PFSK-1 (cell line): Measurements from ENCODE around the gene PRDX5.

Experiments used
- FOXP2 ChIP-seq: optimal IDR thresholded peaks from 2 replicates; pipeline ENCODE3; 2011; ENCODE audit warnings: borderline replicate concordance, control low read depth, inconsistent platforms; ENCODE audit not compliant: insufficient read depth; ENCODE audit errors: extremely low read length, extremely low read depth
- POLR2AphosphoS5 ChIP-seq: IDR thresholded peaks from 2 replicates; pipeline ENCODE4 v1.6.1; 2012; ENCODE audit warnings: low read depth, mild to moderate bottlenecking, control low read depth, low read length, moderate library complexity
- SIN3A ChIP-seq: IDR thresholded peaks from 2 replicates; pipeline ENCODE4 v1.6.1; 2012; ENCODE audit warnings: mild to moderate bottlenecking, low read length, moderate library complexity, borderline replicate concordance; ENCODE audit not compliant: insufficient read depth
- TAF1 ChIP-seq: IDR thresholded peaks from 2 replicates; pipeline ENCODE4 v1.6.1; 2012; ENCODE audit warnings: low read length, control low read depth, borderline replicate concordance; ENCODE audit not compliant: insufficient read depth
- TF ChIP-seq, protein P1 (sequence below), 2 experiments: IDR thresholded peaks; 2 replicates each; pipeline versions ENCODE4 v1.6.1 to v1.8.0; 2011 to 2012; ENCODE audit warnings: low read depth in 2 of 2, low read length in 2 of 2, control low read depth in 1 of 2, inconsistent platforms in 1 of 2, mild to moderate bottlenecking in 1 of 2, moderate library complexity in 1 of 2; ENCODE audit not compliant: insufficient read depth in 1 of 2

The PRDX5 gene

DNA sequence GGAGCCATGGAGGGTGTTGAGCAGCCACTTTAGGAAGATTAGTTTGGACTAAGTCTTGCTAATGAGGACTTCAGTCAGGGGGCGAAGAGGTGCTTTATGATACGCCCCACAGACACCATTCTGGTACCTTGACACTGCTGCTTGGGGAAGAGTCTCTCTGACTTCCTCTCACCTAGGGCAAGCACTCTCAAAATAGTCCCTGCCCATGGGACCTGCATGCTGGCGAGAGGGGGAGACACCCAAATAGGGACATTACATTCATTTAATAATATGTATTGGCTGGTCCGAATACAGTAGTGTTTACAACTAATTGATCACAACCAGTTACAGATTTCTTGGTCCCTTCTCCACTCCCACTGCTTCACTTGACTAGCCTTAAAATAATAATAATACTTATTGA is 22.2 kb upstream of the PRDX5 start:
- TF ChIP-seq, protein P1, sequence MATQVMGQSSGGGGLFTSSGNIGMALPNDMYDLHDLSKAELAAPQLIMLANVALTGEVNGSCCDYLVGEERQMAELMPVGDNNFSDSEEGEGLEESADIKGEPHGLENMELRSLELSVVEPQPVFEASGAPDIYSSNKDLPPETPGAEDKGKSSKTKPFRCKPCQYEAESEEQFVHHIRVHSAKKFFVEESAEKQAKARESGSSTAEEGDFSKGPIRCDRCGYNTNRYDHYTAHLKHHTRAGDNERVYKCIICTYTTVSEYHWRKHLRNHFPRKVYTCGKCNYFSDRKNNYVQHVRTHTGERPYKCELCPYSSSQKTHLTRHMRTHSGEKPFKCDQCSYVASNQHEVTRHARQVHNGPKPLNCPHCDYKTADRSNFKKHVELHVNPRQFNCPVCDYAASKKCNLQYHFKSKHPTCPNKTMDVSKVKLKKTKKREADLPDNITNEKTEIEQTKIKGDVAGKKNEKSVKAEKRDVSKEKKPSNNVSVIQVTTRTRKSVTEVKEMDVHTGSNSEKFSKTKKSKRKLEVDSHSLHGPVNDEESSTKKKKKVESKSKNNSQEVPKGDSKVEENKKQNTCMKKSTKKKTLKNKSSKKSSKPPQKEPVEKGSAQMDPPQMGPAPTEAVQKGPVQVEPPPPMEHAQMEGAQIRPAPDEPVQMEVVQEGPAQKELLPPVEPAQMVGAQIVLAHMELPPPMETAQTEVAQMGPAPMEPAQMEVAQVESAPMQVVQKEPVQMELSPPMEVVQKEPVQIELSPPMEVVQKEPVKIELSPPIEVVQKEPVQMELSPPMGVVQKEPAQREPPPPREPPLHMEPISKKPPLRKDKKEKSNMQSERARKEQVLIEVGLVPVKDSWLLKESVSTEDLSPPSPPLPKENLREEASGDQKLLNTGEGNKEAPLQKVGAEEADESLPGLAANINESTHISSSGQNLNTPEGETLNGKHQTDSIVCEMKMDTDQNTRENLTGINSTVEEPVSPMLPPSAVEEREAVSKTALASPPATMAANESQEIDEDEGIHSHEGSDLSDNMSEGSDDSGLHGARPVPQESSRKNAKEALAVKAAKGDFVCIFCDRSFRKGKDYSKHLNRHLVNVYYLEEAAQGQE (IDR thresholded peaks at IDR 0.05; ENCODE audit: insufficient read depth in 1 of 2, low read depth in 2 of 2, low read length in 2 of 2) = no peak
- no peak for TF ChIP-seq TAF1
- no peak for TF ChIP-seq FOXP2
- no peak for TF ChIP-seq POLR2AphosphoS5
- TF ChIP-seq SIN3A = no peak

GRCh38 chr11:64296236-64296635 is 21.7 kb upstream of the PRDX5 start:
- TF ChIP-seq FOXP2 = no peak
- TF ChIP-seq TAF1 = no peak
- no peak for TF ChIP-seq POLR2AphosphoS5
- TF ChIP-seq, protein P1 (IDR thresholded peaks at IDR 0.05; ENCODE audit: insufficient read depth in 1 of 2, low read depth in 2 of 2, low read length in 2 of 2) = no peak
- no peak for TF ChIP-seq SIN3A

DNA sequence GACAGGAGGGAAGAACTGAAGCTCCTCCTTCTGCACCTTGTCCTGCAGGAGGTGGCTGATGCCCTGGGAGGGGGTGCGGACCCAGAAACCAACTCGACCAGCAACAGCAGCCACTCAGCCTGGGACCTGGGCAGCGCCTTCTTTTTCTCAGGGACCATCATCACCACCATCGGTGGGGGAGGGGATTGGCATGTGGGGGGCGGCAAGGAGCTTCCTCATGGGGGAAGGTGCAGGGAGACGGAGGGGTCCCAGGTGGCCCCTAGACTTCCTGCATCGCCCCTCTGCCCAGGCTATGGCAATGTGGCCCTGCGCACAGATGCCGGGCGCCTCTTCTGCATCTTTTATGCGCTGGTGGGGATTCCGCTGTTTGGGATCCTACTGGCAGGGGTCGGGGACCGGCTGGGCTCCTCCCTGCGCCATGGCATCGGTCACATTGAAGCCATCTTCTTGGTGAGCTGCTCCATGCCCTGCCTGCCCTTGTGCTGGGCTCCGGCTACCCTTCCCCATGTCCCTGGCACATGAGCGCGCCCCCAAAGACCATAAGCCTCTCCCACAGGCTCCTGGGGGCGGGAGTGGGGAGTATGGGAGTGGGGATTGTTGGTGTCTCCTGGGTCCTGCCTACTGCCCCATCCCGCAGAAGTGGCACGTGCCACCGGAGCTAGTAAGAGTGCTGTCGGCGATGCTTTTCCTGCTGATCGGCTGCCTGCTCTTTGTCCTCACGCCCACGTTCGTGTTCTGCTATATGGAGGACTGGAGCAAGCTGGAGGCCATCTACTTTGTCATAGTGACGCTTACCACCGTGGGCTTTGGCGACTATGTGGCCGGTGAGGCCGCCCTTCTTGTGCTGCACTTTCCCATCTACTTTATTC is 20.9 kb upstream of the PRDX5 start:
- TF ChIP-seq, protein P1 (IDR thresholded peaks at IDR 0.05; ENCODE audit: insufficient read depth in 1 of 2, low read depth in 2 of 2, low read length in 2 of 2) = no peak
- no peak for TF ChIP-seq SIN3A
- TF ChIP-seq POLR2AphosphoS5 = no peak
- no peak for TF ChIP-seq TAF1
- TF ChIP-seq FOXP2 = no peak

DNA sequence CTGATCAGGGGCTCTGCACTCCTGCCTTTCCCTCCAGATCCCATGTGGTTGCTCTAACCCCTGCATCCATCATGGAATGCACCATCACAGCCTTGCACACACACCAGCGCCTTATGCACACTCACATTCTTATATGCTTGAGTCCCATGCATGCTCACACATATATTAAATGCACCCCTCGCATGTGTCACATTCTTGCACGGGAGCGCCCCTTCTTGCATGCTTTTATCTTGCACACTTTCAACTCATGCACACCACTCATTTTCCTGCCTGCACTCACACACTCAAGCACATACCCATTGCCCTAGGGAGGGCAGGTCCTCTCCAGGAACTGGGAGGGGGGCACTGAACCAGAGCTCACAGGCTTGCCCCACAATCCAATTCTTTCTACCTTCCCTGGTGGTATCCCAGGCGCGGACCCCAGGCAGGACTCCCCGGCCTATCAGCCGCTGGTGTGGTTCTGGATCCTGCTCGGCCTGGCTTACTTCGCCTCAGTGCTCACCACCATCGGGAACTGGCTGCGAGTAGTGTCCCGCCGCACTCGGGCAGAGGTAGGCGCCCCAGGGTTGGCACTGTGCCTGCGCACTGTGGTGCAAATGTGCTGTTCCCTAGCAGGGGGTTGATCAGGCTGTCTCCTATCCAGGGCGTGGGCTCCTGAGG is 20.1 kb upstream of the PRDX5 start:
- TF ChIP-seq, protein P1 (IDR thresholded peaks at IDR 0.05; ENCODE audit: insufficient read depth in 1 of 2, low read depth in 2 of 2, low read length in 2 of 2) = no peak
- TF ChIP-seq POLR2AphosphoS5 = no peak
